Immature natural killer cell (primary cell): Measurements from ENCODE around the gene CDC42BPG. TPM values are rescaled to one million over a fixed set of nuclear protein-coding genes. Genes with fewer than 3 reads are reported as not detected.

Source experiments
- DNase-seq, 3 donors: peaks; one replicate each; pipeline ENCODE4 v3.0.0; 2022; ENCODE audit warnings: mixed read lengths in 1 of 3
- H3K27ac Mint-ChIP-seq, 6 donors: one replicate each; pipeline ENCODE4 v1.8.0; 2020; ENCODE audit warnings: mixed read lengths in 6 of 6, mild to moderate bottlenecking in 5 of 6, inconsistent platforms in 4 of 6, moderate library complexity in 3 of 6
- H3K27me3 Mint-ChIP-seq, 3 donors: one replicate each; pipeline ENCODE4 v1.8.0; 2020 to 2021; ENCODE audit warnings: low read depth in 3 of 3, mild to moderate bottlenecking in 3 of 3, mixed read lengths in 3 of 3, moderate library complexity in 3 of 3, inconsistent platforms in 1 of 3
- H3K36me3 Mint-ChIP-seq, 3 donors: one replicate each; pipeline ENCODE4 v1.8.0; 2020; ENCODE audit warnings: mixed read lengths in 3 of 3, inconsistent platforms in 2 of 3, mild to moderate bottlenecking in 2 of 3
- H3K4me1 Mint-ChIP-seq, 2 donors: one replicate each; pipeline ENCODE4 v1.8.0; 2020; ENCODE audit warnings: inconsistent platforms in 2 of 2, mild to moderate bottlenecking in 2 of 2, mixed read lengths in 2 of 2, moderate library complexity in 1 of 2
- H3K4me3 Mint-ChIP-seq, 5 donors: one replicate each; pipeline ENCODE4 v1.8.0; 2020; ENCODE audit warnings: mild to moderate bottlenecking in 5 of 5, mixed read lengths in 5 of 5, inconsistent platforms in 3 of 5, moderate library complexity in 3 of 5
- H3K9me3 Mint-ChIP-seq, 6 donors: one replicate each; pipeline ENCODE4 v1.8.0; 2020; ENCODE audit warnings: mild to moderate bottlenecking in 6 of 6, mixed read lengths in 6 of 6, inconsistent platforms in 4 of 6, moderate library complexity in 3 of 6
- polyA plus RNA-seq, 3 donors: library from polyadenylated mRNA; unstranded; fragments of 300-500 nt; fragmentation: Illumina TruSeq; gene quantifications; one replicate each; pipeline ENCODE4 v1.2.3, GENCODE V29; 2021

CDC42BPG gene
- polyA plus RNA-seq, 3 donors from 2014 or later = 0.13 to 0.22 TPM; not detected in 1

- no peak for DNase-seq
- Mint-ChIP-seq H3K4me3 (peak overlapping the region in 4 of 5 donors; percentile 88 to 92 (median 92)), H3K36me3 (peaks cover 0 to 8% (median 6%) of the 10 kb centered on the region in 3 donors), H3K27ac (peak overlapping the region in 4 of 6 donors; percentile 91 to 95 (median 94)), H3K9me3 (no peaks in the 10 kb centered on the region), H3K4me1 (peaks cover 15 to 19% of the 10 kb centered on the region in 2 donors), H3K27me3 (peaks cover 2 to 5% (median 2%) of the 10 kb centered on the region in 3 donors)
Measured at GRCh38 chr11:64804346-64805210, 39.9 kb downstream of the CDC42BPG start.

- Mint-ChIP-seq H3K27ac (peak overlapping the region; percentile 91 to 97 (median 94)), H3K4me3 (peak overlapping the region; percentile 88 to 92 (median 91)), H3K9me3 (no peaks in the 10 kb centered on the region), H3K4me1 (peaks cover 11 to 15% of the 10 kb centered on the region in 2 donors), H3K27me3 (peaks cover 2 to 5% (median 2%) of the 10 kb centered on the region in 3 donors), H3K36me3 (peaks cover 0 to 9% (median 6%) of the 10 kb centered on the region in 3 donors)
- DNase-seq = no peak
Measured at GRCh38 chr11:64803846-64804345, 40.6 kb downstream of the CDC42BPG start.

- H3K4me3 Mint-ChIP-seq = peak within 1 kb of the TSS; percentile 88 to 92 (median 91)
- H3K36me3 Mint-ChIP-seq = peaks cover 0 to 10% (median 9%) of the 10 kb centered on the region in 3 donors
- H3K4me1 Mint-ChIP-seq = peaks cover 11 to 15% of the 10 kb centered on the region in 2 donors
- peak within 1 kb of the TSS; percentile 91 to 97 (median 94) for H3K27ac Mint-ChIP-seq
- H3K9me3 Mint-ChIP-seq = no peaks in the 10 kb centered on the region
- peaks cover 2 to 5% (median 2%) of the 10 kb centered on the region in 3 donors for H3K27me3 Mint-ChIP-seq
- DNase-seq = peak; percentile 88 to 90 (median 89)
Measured at GRCh38 chr11:64803158-64803845, 41.2 kb downstream of the CDC42BPG start, which contains the start of gene MAP4K2. MAP4K2 (minus strand) TSS chr11:64803214; CDS start chr11:64803149, 65 bp downstream.

- Mint-ChIP-seq H3K4me1 (peaks cover 11 to 15% of the 10 kb centered on the region in 2 donors), H3K27ac (peak overlapping the region; percentile 53 to 87 (median 62)), H3K36me3 (peaks cover 0 to 10% (median 9%) of the 10 kb centered on the region in 3 donors), H3K9me3 (no peaks in the 10 kb centered on the region), H3K27me3 (peaks cover 2 to 5% (median 2%) of the 10 kb centered on the region in 3 donors), H3K4me3 (peak overlapping the region; percentile 54 to 73 (median 62))
- DNase-seq = peak in 2 of 3 donors; percentile 10 to 12
Measured at GRCh38 chr11:64802370-64803157, 41.9 kb downstream of the CDC42BPG start.

GRCh38 chr11:64801561-64802369 lies 42.7 kb downstream of the CDC42BPG start:
- Mint-ChIP-seq H3K9me3 (no peaks in the 10 kb centered on the region), H3K4me1 (peaks cover 11 to 15% of the 10 kb centered on the region in 2 donors), H3K4me3 (peak overlapping the region; percentile 46 to 71 (median 62)), H3K27me3 (peaks cover 2 to 5% (median 2%) of the 10 kb centered on the region in 3 donors), H3K27ac (peak overlapping the region in 5 of 6 donors; percentile 53 to 87 (median 60)), H3K36me3 (peaks cover 0 to 8% (median 6%) of the 10 kb centered on the region in 3 donors)
- DNase-seq = no peak

- peak overlapping the region in 1 of 5 donors; percentile 18 for H3K4me3 Mint-ChIP-seq
Measured at GRCh38 chr11:64801158-64801464, 43.3 kb downstream of the CDC42BPG start.

GRCh38 chr11:64800303-64801157 lies 43.9 kb downstream of the CDC42BPG start:
- H3K27me3 Mint-ChIP-seq = peaks cover 2 to 5% (median 2%) of the 10 kb centered on the region in 3 donors
- no peak for DNase-seq
- H3K9me3 Mint-ChIP-seq = no peaks in the 10 kb centered on the region
- H3K36me3 Mint-ChIP-seq = peaks cover 0 to 4% (median 3%) of the 10 kb centered on the region in 3 donors
- peaks cover 11 to 15% of the 10 kb centered on the region in 2 donors for H3K4me1 Mint-ChIP-seq
- H3K27ac Mint-ChIP-seq = no peak overlapping the region
- H3K4me3 Mint-ChIP-seq = no peak overlapping the region

More at GRCh38 chr11:64801158-64801464, 43.3 kb downstream of the CDC42BPG start:
- Mint-ChIP-seq H3K27ac (peak overlapping the region in 2 of 6 donors; percentile 29 to 59), H3K9me3 (no peaks in the 10 kb centered on the region), H3K36me3 (peaks cover 0 to 4% (median 3%) of the 10 kb centered on the region in 3 donors), H3K27me3 (peaks cover 2 to 5% (median 2%) of the 10 kb centered on the region in 3 donors), H3K4me1 (peaks cover 11 to 15% of the 10 kb centered on the region in 2 donors)
- DNase-seq = no peak

- DNase-seq = no peak
- Mint-ChIP-seq H3K36me3 (peaks cover 0 to 4% (median 3%) of the 10 kb centered on the region in 3 donors), H3K4me3 (no peak overlapping the region), H3K27me3 (peaks cover 2 to 5% (median 2%) of the 10 kb centered on the region in 3 donors), H3K27ac (peak overlapping the region in 1 of 6 donors; percentile 71), H3K9me3 (no peaks in the 10 kb centered on the region), H3K4me1 (peaks cover 11 to 15% of the 10 kb centered on the region in 2 donors)
Measured at GRCh38 chr11:64799623-64800302, 44.7 kb downstream of the CDC42BPG start.

- Mint-ChIP-seq H3K27me3 (peaks cover 2 to 5% (median 5%) of the 10 kb centered on the region in 3 donors), H3K36me3 (peaks cover 0 to 4% (median 3%) of the 10 kb centered on the region in 3 donors), H3K27ac (no peak overlapping the region), H3K9me3 (no peaks in the 10 kb centered on the region), H3K4me1 (peaks cover 10 to 14% of the 10 kb centered on the region in 2 donors), H3K4me3 (no peak overlapping the region)
- DNase-seq = no peak
Measured at GRCh38 chr11:64799256-64799622, 45.2 kb downstream of the CDC42BPG start.

GRCh38 chr11:64796757-64797541 lies 47.5 kb downstream of the CDC42BPG start:
- no peak overlapping the region for H3K4me3 Mint-ChIP-seq
- H3K9me3 Mint-ChIP-seq = no peaks in the 10 kb centered on the region
- peaks cover 0 to 4% (median 3%) of the 10 kb centered on the region in 3 donors for H3K27me3 Mint-ChIP-seq
- H3K27ac Mint-ChIP-seq = no peak overlapping the region
- H3K4me1 Mint-ChIP-seq = peaks cover 0 to 3% of the 10 kb centered on the region in 2 donors
- H3K36me3 Mint-ChIP-seq = peaks cover 0 to 4% (median 3%) of the 10 kb centered on the region in 3 donors
- no peak for DNase-seq
